GM20000 (cell line): ENCODE data around the gene FMN2.

Source experiments
- DNase-seq: peaks from one replicate; pipeline ENCODE4 v3.0.0; 2012; ENCODE audit warnings: low spot score
- CTCF ChIP-seq: IDR thresholded peaks from 2 replicates; pipeline ENCODE4 v1.5.1; 2012; ENCODE audit warnings: mild to moderate bottlenecking, control low read depth; ENCODE audit errors: extremely low read depth, missing control alignments

FMN2 gene

DNA sequence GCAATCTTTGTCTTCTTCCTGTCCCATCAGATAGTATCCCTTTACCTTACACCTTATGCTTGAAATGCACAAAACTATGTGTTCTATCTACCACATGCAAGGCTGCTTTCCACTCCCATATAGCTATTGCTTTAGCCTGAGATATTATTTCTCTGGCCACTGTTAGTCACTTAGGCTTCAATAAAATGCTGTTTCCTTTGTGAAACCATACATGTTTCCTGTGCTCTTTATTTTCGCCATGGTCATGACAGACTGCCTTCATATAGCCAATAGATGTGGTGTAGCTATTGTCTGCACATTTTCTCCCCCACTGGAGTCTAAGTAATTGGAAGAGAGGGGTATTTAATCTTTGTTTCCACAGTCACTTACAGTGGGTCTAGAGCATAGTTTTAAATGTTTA lies 411.9 kb downstream of the FMN2 start:
- TF ChIP-seq CTCF = no peak
- DNase-seq = no peak

- no peak for TF ChIP-seq CTCF
- no peak for DNase-seq
Observed at GRCh38 chr1:240506176-240506575, 414.5 kb downstream of the FMN2 start.

GRCh38 chr1:240508201-240508600 lies 416.5 kb downstream of the FMN2 start:
- no peak for DNase-seq
- TF ChIP-seq CTCF = no peak

GRCh38 chr1:240508950-240509349 lies 417.3 kb downstream of the FMN2 start:
- DNase-seq = no peak
- no peak for TF ChIP-seq CTCF

- DNase-seq = no peak
- TF ChIP-seq CTCF = no peak
Observed at GRCh38 chr1:240511789-240512188, 420.1 kb downstream of the FMN2 start.

DNA sequence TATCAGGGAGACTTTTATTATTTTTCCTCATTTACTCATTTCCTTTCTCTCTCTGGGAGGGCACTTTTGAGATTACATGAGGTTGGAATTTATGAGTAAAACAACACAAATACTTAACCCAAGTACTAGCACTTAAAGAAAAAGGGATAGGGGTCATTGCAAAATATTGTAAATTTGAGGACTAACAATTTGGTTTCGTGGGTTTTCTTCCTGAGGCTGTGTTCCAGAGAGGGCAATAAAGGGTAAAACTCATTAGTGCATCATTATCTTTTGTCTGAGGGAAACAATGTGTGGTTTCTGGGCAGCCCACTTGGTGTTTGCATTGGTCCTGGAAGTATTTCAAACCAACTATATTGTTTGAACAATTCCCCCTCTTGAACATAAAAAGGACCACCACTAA lies 423.8 kb downstream of the FMN2 start:
- no peak for TF ChIP-seq CTCF
- no peak for DNase-seq

DNA sequence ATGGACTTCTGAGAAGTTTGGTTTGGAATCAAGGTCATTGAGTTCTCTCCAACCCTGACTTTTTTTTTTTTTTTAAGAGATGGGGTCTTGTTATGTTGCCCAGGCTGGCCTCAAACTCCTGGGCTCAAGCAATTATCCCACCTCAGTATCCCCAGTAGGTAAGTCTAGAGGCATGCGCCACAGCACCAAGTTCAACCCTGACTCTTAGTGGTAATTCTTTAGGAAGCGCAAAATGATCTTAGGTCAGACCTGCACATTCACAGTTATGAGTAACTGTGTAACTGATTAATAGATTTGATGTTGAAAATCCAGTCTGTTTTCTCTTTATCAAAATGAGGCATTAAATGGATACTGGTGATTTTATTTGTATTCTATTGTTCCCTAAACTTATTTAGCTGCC lies 424.4 kb downstream of the FMN2 start:
- TF ChIP-seq CTCF = no peak
- no peak for DNase-seq
